Measurements from ENCODE around the gene LAPTM5. TPM values are rescaled to one million over a fixed set of nuclear protein-coding genes. Genes with fewer than 3 reads are reported as not detected.

LAPTM5 gene
- total and polyA plus RNA-seq, 10 of the 15 experiments (the other 5 are each of a cell fraction or from before 2014, with no cell fraction given): 24.1 to 1,034 (median 687) TPM

DNA sequence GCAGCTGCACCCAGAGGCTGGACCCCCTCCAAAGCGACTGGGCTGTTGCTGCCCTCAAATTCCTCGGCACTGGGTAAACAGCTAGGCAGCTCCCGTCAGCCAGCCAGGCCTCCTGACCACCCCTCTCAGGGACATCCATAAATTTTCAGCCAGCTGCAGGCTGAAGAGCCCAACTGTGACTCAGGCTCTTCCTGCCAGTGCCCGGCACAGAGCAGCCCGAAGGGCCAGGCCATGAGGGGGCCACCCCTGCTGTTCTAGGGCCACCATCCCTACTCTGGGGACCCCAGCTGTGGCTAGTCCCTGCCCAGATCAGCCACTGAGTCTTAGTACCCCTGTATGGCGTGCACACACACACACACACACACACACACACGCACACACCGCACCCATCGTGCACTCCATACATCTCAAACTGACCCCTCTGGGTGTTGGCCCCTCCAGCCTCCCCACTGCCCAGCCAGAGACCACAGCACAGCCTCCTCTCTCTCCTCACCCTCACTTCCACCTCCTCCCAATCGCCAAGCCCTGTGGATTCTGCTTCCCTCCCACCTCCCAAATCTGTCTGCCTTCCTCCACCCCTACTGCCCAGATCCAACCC, 6.2 kb upstream of the LAPTM5 start:
- H3K27ac ChIP-seq (ENCODE audit: control insufficient read depth, insufficient read depth): peak overlapping the region; percentile 87
- BruUV-seq (replicated peaks): no TSS peak
- H3K36me3 ChIP-seq (ENCODE audit: control insufficient read depth in 2 of 2, insufficient read depth in 2 of 2, low read length in 1 of 2): no peaks in the 10 kb centered on the region
- H3K4me3 ChIP-seq: no peak overlapping the region
- intact Hi-C loops (cut with micrococcal nuclease; ENCODE audit: unreplicated experiment): loop anchor here (2.0 kb wide), 1 partner anchor 15 kb away; no protein-coding TSS in a partner anchor
- DNase-seq (ENCODE audit: low read depth, low spot score) (no peak), FAIRE-seq (no peak), ATAC-seq (no peak)
- in situ Hi-C loops (cut with MboI): no loop called here
- no peaks in the 10 kb centered on the region for H3K9me3 ChIP-seq (replicated peaks; ENCODE audit: control insufficient read depth, insufficient read depth, low read length)
- no peaks in the 10 kb centered on the region for H4K20me1 ChIP-seq (ENCODE audit: control insufficient read depth, insufficient read depth)
- ChIA-PET CTCF (interaction anchor here (1.2 to 7.0 kb wide), 5 partner anchors 9 to 43 kb away, joined by 4 to 72 read pairs (median 41); no protein-coding TSS in a partner anchor), POLR2A (interaction anchor here (0.6 to 20.6 kb wide), 4 partner anchors 18 to 294 kb away, joined by 4 to 741 read pairs (median 50); partner anchors contain the start of gene MATN1), RAD21 (ENCODE audit: unreplicated experiment) (interaction anchor here (1.7 to 17.1 kb wide), 4 partner anchors 15 to 45 kb away, joined by 4 to 462 read pairs (median 103); no protein-coding TSS in a partner anchor), SMC1A (ENCODE audit: uncharacterized antibody, unreplicated experiment) (interaction anchor here (16.4 to 24.8 kb wide), 3 partner anchors 16 to 35 kb away, joined by 248 to 556 read pairs (median 440); partner anchors contain the start of gene MATN1)
- no peak overlapping the region for H2AFZ ChIP-seq (ENCODE audit: control insufficient read depth, low read depth, low read length)
- peaks cover 82% of the 10 kb centered on the region for H3K4me1 ChIP-seq (ENCODE audit: control insufficient read depth, insufficient read depth, low read length)
- peaks cover 44% of the 10 kb centered on the region for H3K79me2 ChIP-seq (ENCODE audit: control insufficient read depth, insufficient read depth, low read length)
- peak overlapping the region; percentile 49; the same call in 1 of the 2 replicates for H3K9ac ChIP-seq (ENCODE audit: control insufficient read depth, insufficient read depth, low read length)
- 83% methylated on average over 10 of the region's 10 CpGs for WGBS (ENCODE audit: insufficient coverage, insufficient replicate concordance, low lambda C conversion rate, missing lambda C conversion rate)
- 0 out of 2 replicates have a peak overlapping the region, but pooled peaks have one; percentile 5 for H3K4me2 ChIP-seq (ENCODE audit: control insufficient read depth, insufficient read depth)
- H3K27me3 ChIP-seq (replicated peaks in 1 of 2; ENCODE audit: control insufficient read depth in 2 of 2, insufficient read depth in 2 of 2, low read length in 1 of 2): no peaks in the 10 kb centered on the region
- TF ChIP-seq RUNX3 (IDR thresholded peaks at IDR 0.05; ENCODE audit: low read length) (no peak), IKZF1 (conservative IDR thresholded peaks at IDR 0.05) (no peak), GABPA (IDR thresholded peaks at IDR 0.05; ENCODE audit: low read depth) (no peak), NR2C2 (IDR thresholded peaks at IDR 0.05; ENCODE audit: borderline replicate concordance, control insufficient read depth, insufficient read length, low read depth) (no peak), NFYB (IDR thresholded peaks at IDR 0.05; ENCODE audit: insufficient read depth, low read depth, low read length) (no peak), YBX1 (IDR thresholded peaks at IDR 0.05) (no peak), CBX3 (IDR thresholded peaks at IDR 0.05; ENCODE audit: borderline replicate concordance, low read depth) (no peak), ESRRA (IDR thresholded peaks at IDR 0.05; ENCODE audit: low read length) (no peak), SPI1 (IDR thresholded peaks at IDR 0.05; ENCODE audit: borderline replicate concordance, insufficient read depth, low read depth, low read length) (no peak), RFX5 (IDR thresholded peaks at IDR 0.05; ENCODE audit: low read depth, low read length) (no peak)
- TF ChIP-seq, protein P1, sequence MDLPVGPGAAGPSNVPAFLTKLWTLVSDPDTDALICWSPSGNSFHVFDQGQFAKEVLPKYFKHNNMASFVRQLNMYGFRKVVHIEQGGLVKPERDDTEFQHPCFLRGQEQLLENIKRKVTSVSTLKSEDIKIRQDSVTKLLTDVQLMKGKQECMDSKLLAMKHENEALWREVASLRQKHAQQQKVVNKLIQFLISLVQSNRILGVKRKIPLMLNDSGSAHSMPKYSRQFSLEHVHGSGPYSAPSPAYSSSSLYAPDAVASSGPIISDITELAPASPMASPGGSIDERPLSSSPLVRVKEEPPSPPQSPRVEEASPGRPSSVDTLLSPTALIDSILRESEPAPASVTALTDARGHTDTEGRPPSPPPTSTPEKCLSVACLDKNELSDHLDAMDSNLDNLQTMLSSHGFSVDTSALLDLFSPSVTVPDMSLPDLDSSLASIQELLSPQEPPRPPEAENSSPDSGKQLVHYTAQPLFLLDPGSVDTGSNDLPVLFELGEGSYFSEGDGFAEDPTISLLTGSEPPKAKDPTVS (IDR thresholded peaks at IDR 0.05; ENCODE audit: low read depth, low read length): no peak
- TF ChIP-seq, protein P2, sequence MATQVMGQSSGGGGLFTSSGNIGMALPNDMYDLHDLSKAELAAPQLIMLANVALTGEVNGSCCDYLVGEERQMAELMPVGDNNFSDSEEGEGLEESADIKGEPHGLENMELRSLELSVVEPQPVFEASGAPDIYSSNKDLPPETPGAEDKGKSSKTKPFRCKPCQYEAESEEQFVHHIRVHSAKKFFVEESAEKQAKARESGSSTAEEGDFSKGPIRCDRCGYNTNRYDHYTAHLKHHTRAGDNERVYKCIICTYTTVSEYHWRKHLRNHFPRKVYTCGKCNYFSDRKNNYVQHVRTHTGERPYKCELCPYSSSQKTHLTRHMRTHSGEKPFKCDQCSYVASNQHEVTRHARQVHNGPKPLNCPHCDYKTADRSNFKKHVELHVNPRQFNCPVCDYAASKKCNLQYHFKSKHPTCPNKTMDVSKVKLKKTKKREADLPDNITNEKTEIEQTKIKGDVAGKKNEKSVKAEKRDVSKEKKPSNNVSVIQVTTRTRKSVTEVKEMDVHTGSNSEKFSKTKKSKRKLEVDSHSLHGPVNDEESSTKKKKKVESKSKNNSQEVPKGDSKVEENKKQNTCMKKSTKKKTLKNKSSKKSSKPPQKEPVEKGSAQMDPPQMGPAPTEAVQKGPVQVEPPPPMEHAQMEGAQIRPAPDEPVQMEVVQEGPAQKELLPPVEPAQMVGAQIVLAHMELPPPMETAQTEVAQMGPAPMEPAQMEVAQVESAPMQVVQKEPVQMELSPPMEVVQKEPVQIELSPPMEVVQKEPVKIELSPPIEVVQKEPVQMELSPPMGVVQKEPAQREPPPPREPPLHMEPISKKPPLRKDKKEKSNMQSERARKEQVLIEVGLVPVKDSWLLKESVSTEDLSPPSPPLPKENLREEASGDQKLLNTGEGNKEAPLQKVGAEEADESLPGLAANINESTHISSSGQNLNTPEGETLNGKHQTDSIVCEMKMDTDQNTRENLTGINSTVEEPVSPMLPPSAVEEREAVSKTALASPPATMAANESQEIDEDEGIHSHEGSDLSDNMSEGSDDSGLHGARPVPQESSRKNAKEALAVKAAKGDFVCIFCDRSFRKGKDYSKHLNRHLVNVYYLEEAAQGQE (IDR thresholded peaks at IDR 0.05; ENCODE audit: low read depth, low read length): no peak
- TF ChIP-seq, protein P3, sequence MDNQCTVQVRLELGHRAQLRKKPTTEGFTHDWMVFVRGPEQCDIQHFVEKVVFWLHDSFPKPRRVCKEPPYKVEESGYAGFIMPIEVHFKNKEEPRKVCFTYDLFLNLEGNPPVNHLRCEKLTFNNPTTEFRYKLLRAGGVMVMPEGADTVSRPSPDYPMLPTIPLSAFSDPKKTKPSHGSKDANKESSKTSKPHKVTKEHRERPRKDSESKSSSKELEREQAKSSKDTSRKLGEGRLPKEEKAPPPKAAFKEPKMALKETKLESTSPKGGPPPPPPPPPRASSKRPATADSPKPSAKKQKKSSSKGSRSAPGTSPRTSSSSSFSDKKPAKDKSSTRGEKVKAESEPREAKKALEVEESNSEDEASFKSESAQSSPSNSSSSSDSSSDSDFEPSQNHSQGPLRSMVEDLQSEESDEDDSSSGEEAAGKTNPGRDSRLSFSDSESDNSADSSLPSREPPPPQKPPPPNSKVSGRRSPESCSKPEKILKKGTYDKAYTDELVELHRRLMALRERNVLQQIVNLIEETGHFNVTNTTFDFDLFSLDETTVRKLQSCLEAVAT (IDR thresholded peaks at IDR 0.05): peak; percentile 82
- TF ChIP-seq, protein P4, sequence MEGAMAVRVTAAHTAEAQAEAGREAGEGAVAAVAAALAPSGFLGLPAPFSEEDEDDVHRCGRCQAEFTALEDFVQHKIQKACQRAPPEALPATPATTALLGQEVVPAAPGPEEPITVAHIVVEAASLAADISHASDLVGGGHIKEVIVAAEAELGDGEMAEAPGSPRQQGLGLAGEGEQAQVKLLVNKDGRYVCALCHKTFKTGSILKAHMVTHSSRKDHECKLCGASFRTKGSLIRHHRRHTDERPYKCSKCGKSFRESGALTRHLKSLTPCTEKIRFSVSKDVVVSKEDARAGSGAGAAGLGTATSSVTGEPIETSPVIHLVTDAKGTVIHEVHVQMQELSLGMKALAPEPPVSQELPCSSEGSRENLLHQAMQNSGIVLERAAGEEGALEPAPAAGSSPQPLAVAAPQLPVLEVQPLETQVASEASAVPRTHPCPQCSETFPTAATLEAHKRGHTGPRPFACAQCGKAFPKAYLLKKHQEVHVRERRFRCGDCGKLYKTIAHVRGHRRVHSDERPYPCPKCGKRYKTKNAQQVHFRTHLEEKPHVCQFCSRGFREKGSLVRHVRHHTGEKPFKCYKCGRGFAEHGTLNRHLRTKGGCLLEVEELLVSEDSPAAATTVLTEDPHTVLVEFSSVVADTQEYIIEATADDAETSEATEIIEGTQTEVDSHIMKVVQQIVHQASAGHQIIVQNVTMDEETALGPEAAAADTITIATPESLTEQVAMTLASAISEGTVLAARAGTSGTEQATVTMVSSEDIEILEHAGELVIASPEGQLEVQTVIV (IDR thresholded peaks at IDR 0.05; ENCODE audit: borderline replicate concordance, partially characterized antibody): no peak

All from GM12878 (cell line).